VCaP (cell line): ENCODE measurements around the gene CASP10.

Source experiments
- H3K27ac ChIP-seq: fragments of 450-650 bp; 2 replicates; pipeline ENCODE4 v1.5.1; 2017
- TF ChIP-seq, protein P1 (sequence below): fragments of 450-650 bp; conservative IDR thresholded peaks from 2 replicates; pipeline ENCODE4 v1.5.1; 2017; ENCODE audit warnings: mild to moderate bottlenecking, moderate library complexity

Gene CASP10

DNA sequence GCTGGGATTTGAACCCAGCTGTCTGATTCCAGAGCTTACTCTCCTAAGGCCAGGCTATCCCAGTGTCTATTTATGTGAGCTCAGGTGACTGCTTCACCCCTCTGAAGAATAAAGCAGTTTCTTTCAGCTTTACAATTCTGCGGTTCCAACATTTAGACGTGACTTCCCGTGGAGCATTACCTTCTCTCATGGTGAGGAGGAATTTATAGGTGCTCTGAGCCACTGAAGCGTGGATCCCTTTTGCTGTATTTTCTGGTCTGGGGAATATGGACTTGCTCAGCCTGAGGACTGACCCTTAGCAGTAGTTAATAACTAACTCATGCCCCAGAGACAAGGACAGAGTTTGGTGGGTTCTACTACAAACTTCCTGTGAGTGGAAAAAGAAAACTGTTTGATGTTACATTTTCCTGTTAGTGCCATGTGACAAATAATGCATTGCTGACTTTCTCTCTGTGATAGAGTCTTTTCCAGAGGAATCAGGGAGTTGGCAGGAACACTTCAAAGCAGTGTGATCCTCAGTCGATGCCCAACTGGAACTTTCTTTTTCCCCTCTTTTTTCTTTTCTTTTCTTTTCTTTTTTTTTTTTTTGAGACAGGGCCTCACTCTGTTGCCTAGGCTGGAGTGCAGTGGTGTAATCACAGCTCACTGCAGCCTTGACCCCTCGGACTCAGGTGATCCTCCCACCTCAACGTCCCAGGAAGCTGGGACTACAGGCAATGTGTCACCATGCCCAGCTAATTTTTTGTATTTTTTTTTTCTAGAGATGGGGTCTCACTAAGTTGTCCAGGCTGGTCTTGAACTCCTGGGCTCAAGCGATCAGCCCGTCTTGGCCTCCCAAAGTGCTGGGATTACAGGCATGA, 21.9 kb downstream of the CASP10 start:
- TF ChIP-seq, protein P1, sequence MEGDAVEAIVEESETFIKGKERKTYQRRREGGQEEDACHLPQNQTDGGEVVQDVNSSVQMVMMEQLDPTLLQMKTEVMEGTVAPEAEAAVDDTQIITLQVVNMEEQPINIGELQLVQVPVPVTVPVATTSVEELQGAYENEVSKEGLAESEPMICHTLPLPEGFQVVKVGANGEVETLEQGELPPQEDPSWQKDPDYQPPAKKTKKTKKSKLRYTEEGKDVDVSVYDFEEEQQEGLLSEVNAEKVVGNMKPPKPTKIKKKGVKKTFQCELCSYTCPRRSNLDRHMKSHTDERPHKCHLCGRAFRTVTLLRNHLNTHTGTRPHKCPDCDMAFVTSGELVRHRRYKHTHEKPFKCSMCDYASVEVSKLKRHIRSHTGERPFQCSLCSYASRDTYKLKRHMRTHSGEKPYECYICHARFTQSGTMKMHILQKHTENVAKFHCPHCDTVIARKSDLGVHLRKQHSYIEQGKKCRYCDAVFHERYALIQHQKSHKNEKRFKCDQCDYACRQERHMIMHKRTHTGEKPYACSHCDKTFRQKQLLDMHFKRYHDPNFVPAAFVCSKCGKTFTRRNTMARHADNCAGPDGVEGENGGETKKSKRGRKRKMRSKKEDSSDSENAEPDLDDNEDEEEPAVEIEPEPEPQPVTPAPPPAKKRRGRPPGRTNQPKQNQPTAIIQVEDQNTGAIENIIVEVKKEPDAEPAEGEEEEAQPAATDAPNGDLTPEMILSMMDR = no peak

DNA sequence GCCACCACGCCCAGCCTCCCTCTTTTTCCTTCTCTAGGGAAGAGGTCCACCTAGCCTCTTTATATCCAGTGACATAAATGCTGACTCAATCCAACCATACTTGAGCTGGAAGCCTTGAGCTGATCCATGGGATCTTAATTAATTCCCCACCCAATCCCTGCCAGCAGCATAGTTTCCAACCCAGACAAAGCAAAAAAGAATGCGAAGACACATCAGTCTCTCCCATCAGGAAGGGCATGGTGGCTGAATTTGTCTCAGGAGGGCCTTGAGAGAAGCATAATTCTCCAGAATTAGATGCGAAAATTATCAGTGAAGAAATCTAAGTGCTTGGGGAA, 22.5 kb downstream of the CASP10 start:
- TF ChIP-seq, protein P1 = no peak
- no peak overlapping the region for H3K27ac ChIP-seq

More for the DNA sequence above, 21.9 kb downstream of the CASP10 start:
- peak overlapping the region; percentile 8; the same call in 1 of the 2 replicates for H3K27ac ChIP-seq

DNA sequence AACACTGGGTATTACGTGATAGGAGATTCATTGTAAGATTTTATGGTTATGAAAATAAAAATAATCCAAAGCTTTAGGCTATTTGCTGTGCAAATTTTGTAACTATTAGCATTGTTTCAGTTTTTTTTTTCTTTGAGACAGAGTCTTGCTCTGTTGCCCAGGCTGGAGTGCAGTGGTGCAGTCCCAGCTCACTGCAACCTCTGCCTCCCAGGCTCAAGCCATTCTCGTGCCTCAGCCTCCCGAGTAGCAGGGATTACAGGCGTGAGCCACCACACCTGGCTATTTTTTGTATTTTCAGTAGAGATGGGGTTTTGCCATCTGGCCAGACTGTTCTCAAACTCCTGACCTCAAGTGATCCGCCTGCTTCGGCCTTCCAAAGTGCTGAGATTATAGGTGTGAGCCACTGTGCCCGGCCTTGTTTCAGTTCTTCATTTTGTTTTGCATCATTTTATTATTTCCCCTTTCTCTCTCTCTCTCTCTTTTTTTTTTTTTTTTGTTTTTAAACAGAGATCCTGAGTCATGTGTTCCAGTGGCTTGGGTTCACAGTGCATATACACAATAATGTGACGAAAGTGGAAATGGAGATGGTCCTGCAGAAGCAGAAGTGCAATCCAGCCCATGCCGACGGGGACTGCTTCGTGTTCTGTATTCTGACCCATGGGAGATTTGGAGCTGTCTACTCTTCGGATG, 25.8 kb downstream of the CASP10 start:
- H3K27ac ChIP-seq = no peak overlapping the region
- TF ChIP-seq, protein P1 = no peak

DNA sequence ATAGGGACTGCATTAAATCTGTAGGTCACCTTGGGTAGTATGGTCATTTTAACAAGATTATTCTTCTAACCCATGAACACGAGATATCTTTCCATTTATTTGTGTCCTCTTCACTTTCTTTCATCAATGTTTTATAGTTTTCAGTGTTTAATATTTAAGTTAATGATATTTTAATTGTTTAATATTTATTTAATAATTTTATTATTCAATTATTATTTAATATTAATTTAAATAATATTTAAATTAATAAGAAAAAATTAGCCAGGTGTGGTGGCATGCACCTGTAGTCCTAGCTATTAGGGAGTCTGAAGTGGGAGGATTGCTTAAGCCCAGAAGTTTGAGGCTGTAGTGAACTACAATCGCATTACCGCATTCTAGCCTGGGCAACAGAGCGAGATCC, 33.0 kb downstream of the CASP10 start:
- TF ChIP-seq, protein P1 = no peak
- H3K27ac ChIP-seq = no peak overlapping the region

DNA sequence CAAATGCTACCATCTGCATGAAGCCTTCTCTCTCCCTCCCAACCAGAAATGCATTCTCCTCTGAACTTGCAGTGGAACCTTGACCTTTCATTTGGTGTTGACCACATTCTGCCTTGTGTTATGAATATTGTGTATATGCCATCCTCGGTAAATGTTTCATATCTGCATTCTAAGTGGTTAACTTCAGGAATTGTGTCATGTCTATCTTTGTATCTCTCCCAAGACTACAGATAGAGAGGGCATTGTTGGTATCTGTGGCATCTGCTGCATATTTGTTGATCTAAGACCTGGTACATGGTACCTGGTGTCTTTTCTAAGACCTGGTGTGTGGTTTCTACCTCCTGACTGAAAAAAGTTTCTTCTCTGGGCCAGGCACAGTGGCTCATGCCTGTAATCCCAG, 34.0 kb downstream of the CASP10 start:
- TF ChIP-seq, protein P1 = no peak

DNA sequence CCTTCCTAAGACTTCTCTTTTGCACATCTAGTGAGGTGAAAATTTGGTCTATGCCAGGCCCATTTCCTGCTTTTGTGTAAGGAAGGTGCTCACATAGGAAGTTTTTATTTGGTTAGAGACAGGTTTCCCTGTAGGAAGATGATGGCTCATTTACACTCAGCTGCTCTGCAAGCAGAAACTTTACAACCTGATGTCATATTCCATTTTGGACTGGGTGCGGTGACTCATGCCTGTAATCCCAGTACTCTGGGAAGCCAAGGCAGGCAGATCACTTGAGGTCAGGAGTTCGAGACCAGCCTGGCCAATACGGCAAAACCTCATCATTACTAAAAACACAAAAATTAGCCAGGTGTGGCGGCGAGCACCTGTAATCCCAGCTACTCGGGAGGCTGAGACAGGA, 35.8 kb downstream of the CASP10 start:
- peak overlapping the region; percentile 90 for H3K27ac ChIP-seq
- TF ChIP-seq, protein P1 = no peak

More for the DNA sequence above, 34.0 kb downstream of the CASP10 start:
- no peak overlapping the region for H3K27ac ChIP-seq

DNA sequence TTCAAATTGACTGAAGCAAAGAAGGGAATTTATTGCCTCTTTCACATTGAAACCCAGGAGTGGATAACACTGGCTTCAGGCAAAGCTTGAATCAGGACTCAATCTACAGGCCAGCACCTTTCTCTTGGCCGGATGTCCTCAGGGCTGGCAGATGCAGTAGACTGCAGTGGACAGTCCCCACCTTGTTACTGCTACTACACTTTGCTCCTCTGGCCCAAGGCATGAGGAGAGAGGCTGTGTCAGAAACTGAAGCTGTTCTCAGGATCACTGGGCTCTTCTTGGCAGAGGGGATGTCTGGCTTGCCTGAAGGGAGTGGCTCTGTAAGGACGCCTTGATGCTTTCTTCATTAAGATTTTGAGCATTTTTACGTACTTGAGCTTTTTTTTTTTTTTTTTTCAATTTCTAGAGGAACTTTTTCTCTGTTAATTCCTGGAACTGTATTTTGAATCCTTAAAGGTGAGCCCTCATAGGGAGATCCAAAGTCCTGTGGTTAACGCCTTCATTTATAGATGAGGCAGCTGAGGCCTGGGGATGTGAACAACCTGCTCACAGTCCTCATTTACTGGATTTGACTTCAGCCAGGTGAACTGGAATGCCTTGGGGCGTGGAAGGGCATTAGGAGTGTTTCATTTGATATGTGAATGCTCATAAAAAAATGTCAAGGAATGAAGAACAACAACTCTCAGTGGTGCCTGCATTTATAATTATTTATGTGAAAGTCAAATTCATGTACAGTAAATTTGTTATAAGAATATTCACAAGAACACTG, 36.6 kb downstream of the CASP10 start:
- TF ChIP-seq, protein P1 = no peak
- H3K27ac ChIP-seq = peak overlapping the region; percentile 90
